Muscle layer of duodenum (tissue), 2 donors: ENCODE data around the gene SURF6.
A peak's percentile ranks its signal among the peaks of the same experiment; 100 is the strongest.
"Not testable (repeated sequence)": the region's sequence is repeated elsewhere in the genome, so short reads cannot be mapped to it uniquely, and the experiment has no call there.

Source experiments
- H3K27ac ChIP-seq: one replicate; pipeline ENCODE4 v1.7.0; 2013; ENCODE audit warnings: mild to moderate bottlenecking, low read length
- H3K27me3 ChIP-seq: one replicate; pipeline ENCODE4 v1.7.0; 2013; ENCODE audit warnings: low read depth, mild to moderate bottlenecking, control low read depth, low read length
- H3K36me3 ChIP-seq, 2 donors: one replicate each; pipeline ENCODE4 v1.7.0; 2013; ENCODE audit warnings: low read length in 2 of 2, control low read depth in 1 of 2, mild to moderate bottlenecking in 1 of 2; ENCODE audit not compliant: insufficient read depth in 2 of 2, control insufficient read depth in 1 of 2
- H3K4me1 ChIP-seq, 2 donors: one replicate each; pipeline ENCODE4 v1.7.0; 2013; ENCODE audit warnings: low read length in 2 of 2, mild to moderate bottlenecking in 2 of 2, control low read depth in 1 of 2, moderate library complexity in 1 of 2; ENCODE audit not compliant: insufficient read depth in 2 of 2, control insufficient read depth in 1 of 2
- H3K4me3 ChIP-seq, 2 donors: one replicate each; pipeline ENCODE4 v1.7.0; 2013; ENCODE audit warnings: low read length in 2 of 2, low read depth in 1 of 2, mild to moderate bottlenecking in 1 of 2
- H3K9me3 ChIP-seq, 2 donors: one replicate each; pipeline ENCODE4 v1.7.0; 2013; ENCODE audit warnings: low read length in 2 of 2, control low read depth in 1 of 2, mild to moderate bottlenecking in 1 of 2; ENCODE audit not compliant: control insufficient read depth in 1 of 2
- donor health status: healthy.

The SURF6 gene

DNA sequence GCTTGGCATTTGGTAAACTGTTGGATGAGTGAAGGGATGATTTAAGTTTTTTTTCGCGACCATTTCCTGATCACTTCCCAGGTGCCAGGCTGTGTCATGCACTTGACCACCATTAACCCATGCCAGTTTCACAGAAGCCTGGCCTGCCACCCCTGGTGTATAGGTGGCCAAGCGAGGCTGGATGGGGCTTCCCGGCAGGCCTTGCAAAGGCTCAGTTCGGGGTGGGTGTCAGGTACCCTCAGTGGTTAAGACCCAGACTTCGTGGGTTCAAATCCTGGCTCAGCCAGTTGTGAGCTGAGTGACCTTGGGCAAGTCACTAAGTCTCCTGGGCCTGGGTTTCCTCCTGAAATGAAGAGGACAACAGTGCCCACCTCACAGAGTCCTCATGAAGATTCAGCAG is 9.6 kb upstream of the SURF6 start:
- Histone ChIP-seq H3K4me3 (no peak overlapping the region), H3K27me3 (no peaks in the 10 kb centered on the region), H3K4me1 (peaks cover 13 to 26% of the 10 kb centered on the region in 2 donors), H3K36me3 (peaks cover 47 to 64% of the 10 kb centered on the region in 2 donors), H3K9me3 (no peaks in the 10 kb centered on the region), H3K27ac (no peak overlapping the region)

DNA sequence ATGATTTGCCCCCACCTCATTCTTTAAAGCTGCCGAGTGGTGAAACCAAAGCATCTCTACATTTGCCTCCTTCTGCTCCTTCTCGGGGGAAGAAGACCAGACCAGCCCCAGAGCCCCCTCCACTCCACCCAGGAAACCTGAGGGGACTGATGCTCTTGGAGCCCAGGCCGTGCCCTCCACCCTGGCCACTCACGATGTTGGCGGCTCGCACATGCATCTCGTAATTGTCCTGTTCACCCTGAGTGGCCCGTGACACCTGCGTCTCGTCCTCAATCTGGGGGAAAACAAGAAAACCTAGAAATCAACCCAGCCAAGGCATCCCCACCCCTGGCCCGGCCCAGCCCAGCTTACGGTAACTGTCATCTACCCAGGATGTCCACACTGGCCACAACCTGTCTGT is 9.0 kb upstream of the SURF6 start:
- Histone ChIP-seq H3K4me3 (no peak overlapping the region), H3K36me3 (peaks cover 46 to 64% of the 10 kb centered on the region in 2 donors), H3K9me3 (no peaks in the 10 kb centered on the region), H3K27ac (no peak overlapping the region), H3K27me3 (no peaks in the 10 kb centered on the region), H3K4me1 (peaks cover 13 to 26% of the 10 kb centered on the region in 2 donors)

DNA sequence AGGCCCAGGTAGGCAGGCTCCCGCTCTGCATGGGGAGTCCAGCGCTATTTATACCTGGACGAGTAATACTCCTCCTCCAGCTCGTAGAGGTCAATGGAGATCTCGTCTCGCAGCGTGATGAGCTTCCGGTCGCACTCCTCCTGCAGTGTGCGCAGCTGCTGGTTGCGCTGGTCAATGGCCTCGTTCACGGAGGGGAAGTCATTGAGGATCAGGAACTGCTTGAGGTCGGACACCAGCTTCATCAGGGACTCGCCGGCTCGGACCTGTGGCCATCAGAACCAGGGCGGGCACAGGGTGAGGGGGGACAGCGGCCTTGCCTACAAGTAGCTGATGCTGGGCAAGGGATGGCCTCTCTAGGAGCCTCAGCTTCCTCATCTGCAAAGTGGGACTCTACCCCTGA is 8.1 kb upstream of the SURF6 start:
- peaks cover 40 to 60% of the 10 kb centered on the region in 2 donors for H3K36me3 ChIP-seq
- no peaks in the 10 kb centered on the region for H3K27me3 ChIP-seq
- no peak overlapping the region for H3K4me3 ChIP-seq
- H3K4me1 ChIP-seq = peaks cover 8 to 21% of the 10 kb centered on the region in 2 donors
- H3K9me3 ChIP-seq = no peaks in the 10 kb centered on the region
- no peak overlapping the region for H3K27ac ChIP-seq

DNA sequence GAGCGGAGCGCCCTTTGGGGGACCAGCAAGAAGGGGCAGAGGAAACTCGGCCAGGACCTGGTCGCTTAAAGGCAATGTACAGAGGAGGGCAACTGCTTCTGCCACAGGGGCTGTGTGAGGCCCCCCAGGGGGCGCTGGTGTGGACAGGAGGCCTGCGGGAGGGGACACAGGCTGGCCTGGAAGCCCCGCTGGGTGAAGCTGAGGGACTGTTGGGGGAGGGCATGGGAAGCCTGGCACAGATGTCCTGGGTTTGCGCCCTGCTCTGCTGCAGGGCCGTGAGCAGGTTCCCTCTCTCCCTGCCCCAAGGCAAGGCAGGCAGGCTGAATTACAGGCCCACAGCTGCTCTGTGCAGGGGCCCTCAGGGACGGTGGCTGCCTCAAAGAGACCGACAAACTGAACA is 6.6 kb upstream of the SURF6 start:
- no peak overlapping the region for H3K27ac ChIP-seq
- peaks cover 5 to 16% of the 10 kb centered on the region in 2 donors for H3K4me1 ChIP-seq
- peaks cover 40 to 60% of the 10 kb centered on the region in 2 donors for H3K36me3 ChIP-seq
- H3K27me3 ChIP-seq = no peaks in the 10 kb centered on the region
- H3K4me3 ChIP-seq = no peak overlapping the region
- no peaks in the 10 kb centered on the region for H3K9me3 ChIP-seq

DNA sequence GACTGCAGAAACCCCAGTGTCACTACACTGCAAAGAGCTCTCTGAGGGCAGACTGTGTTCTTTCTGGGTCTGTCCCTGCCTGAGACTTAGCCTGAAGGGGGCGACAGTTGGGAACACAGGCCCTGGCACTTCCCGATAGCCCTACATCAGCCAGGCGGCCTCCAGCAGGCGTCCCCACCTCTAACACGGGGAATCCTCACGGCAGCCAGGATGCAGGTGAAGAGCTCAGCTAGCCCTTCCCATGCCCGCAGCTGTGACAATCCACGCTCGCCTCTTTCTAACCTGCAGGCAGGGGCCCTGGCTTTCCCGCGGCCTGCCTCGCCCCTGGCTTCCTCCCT is 6.0 kb upstream of the SURF6 start:
- Histone ChIP-seq H3K4me3 (no peak overlapping the region), H3K4me1 (peaks cover 5 to 16% of the 10 kb centered on the region in 2 donors)

GRCh38 chr9:133341369-133342068 is 5.5 kb upstream of the SURF6 start:
- Histone ChIP-seq H3K9me3 (no peaks in the 10 kb centered on the region), H3K4me1 (peaks cover 1 to 12% of the 10 kb centered on the region in 2 donors), H3K27ac (no peak overlapping the region), H3K4me3 (no peak overlapping the region), H3K27me3 (no peaks in the 10 kb centered on the region), H3K36me3 (peaks cover 40 to 60% of the 10 kb centered on the region in 2 donors)

More for the DNA sequence above, 6.0 kb upstream of the SURF6 start:
- Histone ChIP-seq H3K27me3 (no peaks in the 10 kb centered on the region), H3K9me3 (no peaks in the 10 kb centered on the region), H3K27ac (no peak overlapping the region), H3K36me3 (peaks cover 40 to 60% of the 10 kb centered on the region in 2 donors)

GRCh38 chr9:133340916-133341315 is 4.9 kb upstream of the SURF6 start:
- Histone ChIP-seq H3K27ac (no peak overlapping the region), H3K27me3 (no peaks in the 10 kb centered on the region), H3K4me1 (peaks cover 0 to 6% of the 10 kb centered on the region in 2 donors), H3K4me3 (peak overlapping the region in 1 of 2 donors; percentile 21), H3K36me3 (peaks cover 40 to 60% of the 10 kb centered on the region in 2 donors), H3K9me3 (no peaks in the 10 kb centered on the region)

- H3K4me3 ChIP-seq = peak overlapping the region in 1 of 2 donors; percentile 21
- no peak overlapping the region for H3K27ac ChIP-seq
- peaks cover 0 to 6% of the 10 kb centered on the region in 2 donors for H3K4me1 ChIP-seq
- no peaks in the 10 kb centered on the region for H3K27me3 ChIP-seq
- no peaks in the 10 kb centered on the region for H3K9me3 ChIP-seq
- H3K36me3 ChIP-seq = peaks cover 37 to 58% of the 10 kb centered on the region in 2 donors
These were observed 4.3 kb upstream of the SURF6 start for GRCh38 chr9:133340256-133340655.

GRCh38 chr9:133339641-133340040 is 3.7 kb upstream of the SURF6 start:
- H3K27me3 ChIP-seq = no peaks in the 10 kb centered on the region
- no peak overlapping the region for H3K27ac ChIP-seq
- peaks cover 35 to 52% of the 10 kb centered on the region in 2 donors for H3K36me3 ChIP-seq
- H3K9me3 ChIP-seq = no peaks in the 10 kb centered on the region
- H3K4me3 ChIP-seq = no peak overlapping the region
- peaks cover 1 to 12% of the 10 kb centered on the region in 2 donors for H3K4me1 ChIP-seq

DNA sequence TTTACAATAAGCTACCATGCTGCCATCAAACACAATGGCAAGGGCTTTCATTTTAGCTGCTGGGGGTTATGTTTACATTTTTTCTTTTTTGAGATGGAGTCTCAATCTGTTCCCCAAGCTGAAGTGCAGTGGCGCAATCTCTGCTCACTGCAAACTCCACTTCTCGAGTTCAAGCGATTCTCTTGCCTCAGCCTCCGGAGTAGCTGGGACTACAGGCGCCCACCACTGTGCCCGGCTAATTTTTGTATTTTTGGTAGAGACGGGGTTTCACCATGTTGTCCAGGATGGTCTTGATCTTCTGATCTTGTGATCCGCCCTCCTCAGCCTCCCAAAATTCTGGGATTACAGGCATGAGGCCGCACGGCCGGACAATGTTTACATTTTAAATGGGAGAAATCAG is 1.1 kb downstream of the SURF6 start:
- peak overlapping the region; percentile 39 for H3K27ac ChIP-seq
- not testable (repeated sequence) for H3K27me3 ChIP-seq, H3K9me3 ChIP-seq
- H3K4me3 ChIP-seq = peak overlapping the region; percentile 79 to 92
- peaks cover 8 to 22% of the 10 kb centered on the region in 2 donors for H3K4me1 ChIP-seq
- H3K36me3 ChIP-seq = peaks cover 35 to 48% of the 10 kb centered on the region in 2 donors

DNA sequence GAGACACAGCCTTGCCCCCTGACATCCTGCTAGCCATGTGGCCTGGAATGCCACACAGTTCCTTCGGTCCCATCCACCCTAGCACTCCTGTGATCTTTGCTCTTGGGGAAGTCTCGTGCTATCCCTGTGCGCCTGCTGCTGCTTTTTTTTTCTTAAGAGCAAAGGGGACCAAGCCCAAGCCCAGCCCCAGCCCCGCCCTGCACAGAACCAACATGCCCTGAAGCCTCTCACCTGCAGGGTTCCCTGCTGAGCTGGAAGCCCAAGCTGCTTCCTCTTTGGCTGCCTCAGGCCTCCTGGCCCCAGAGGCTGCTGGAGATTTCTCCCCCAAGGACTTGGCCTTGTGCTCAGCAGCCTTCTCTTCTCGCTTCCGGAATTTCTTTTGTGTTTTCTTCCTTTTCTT is 1.8 kb downstream of the SURF6 start:
- Histone ChIP-seq H3K4me3 (peak overlapping the region in 1 of 2 donors; percentile 42), H3K36me3 (peaks cover 33 to 44% of the 10 kb centered on the region in 2 donors), H3K9me3 (no peaks in the 10 kb centered on the region), H3K27ac (peak overlapping the region; percentile 39), H3K4me1 (peaks cover 8 to 20% of the 10 kb centered on the region in 2 donors), H3K27me3 (no peaks in the 10 kb centered on the region)

GRCh38 chr9:133333566-133333965 is 2.4 kb downstream of the SURF6 start:
- no peaks in the 10 kb centered on the region for H3K27me3 ChIP-seq
- H3K4me3 ChIP-seq = peak overlapping the region in 1 of 2 donors; percentile 11
- peaks cover 8 to 18% of the 10 kb centered on the region in 2 donors for H3K4me1 ChIP-seq
- H3K36me3 ChIP-seq = peaks cover 33 to 44% of the 10 kb centered on the region in 2 donors
- no peaks in the 10 kb centered on the region for H3K9me3 ChIP-seq
- H3K27ac ChIP-seq = peak overlapping the region; percentile 39
